Tibial nerve (tissue), 4 donors: Measurements from ENCODE around the gene SPOCK1. TPM values are rescaled to one million over a fixed set of nuclear protein-coding genes. Genes with fewer than 3 reads are reported as not detected.
"Not testable (repeated sequence)": the region's sequence is repeated elsewhere in the genome, so short reads cannot be mapped to it uniquely, and the experiment has no call there.

Source experiments
- DNase-seq, 2 donors: peaks; one replicate each; pipeline ENCODE4 v3.0.0-alpha.2; 2019; ENCODE audit warnings: low spot score in 2 of 2
- H3K27ac ChIP-seq, 4 donors: fragments of 200-600 bp; sonication (generic) in 3 of 4; one replicate each; pipeline ENCODE4 v1.5.1; 2017 to 2019; ENCODE audit warnings: mild to moderate bottlenecking in 1 of 4
- H3K27me3 ChIP-seq, 2 donors: fragments of 200-600 bp; sonication (generic) in 1 of 2; one replicate each; pipeline versions ENCODE4 v1.5.1 to v1.6.0; 2017 to 2019
- H3K36me3 ChIP-seq, 3 donors: fragments of 200-600 bp; sonication (generic); one replicate each; pipeline ENCODE4 v1.5.1; 2018 to 2019
- H3K4me1 ChIP-seq, 4 donors: fragments of 200-600 bp; sonication (generic) in 3 of 4; one replicate each; pipeline ENCODE4 v1.5.1; 2017 to 2019
- H3K4me3 ChIP-seq, 4 donors: fragments of 200-600 bp; sonication (generic) in 3 of 4; one replicate each; pipeline ENCODE4 v1.5.1; 2017 to 2019; ENCODE audit warnings: mild to moderate bottlenecking in 1 of 4, moderate library complexity in 1 of 4
- H3K9me3 ChIP-seq, 4 donors: fragments of 200-600 bp; sonication (generic) in 3 of 4; one replicate each; pipeline ENCODE4 v1.5.1; 2017 to 2019
- CTCF ChIP-seq, 5 experiments: fragments of 200-600 bp in 3 of 5; fragments of 450-650 bp in 2 of 5; sonication (generic) in 3 of 5; IDR thresholded peaks; one replicate each; pipeline ENCODE4 v1.5.1; 2016 to 2019; ENCODE audit warnings: antibody characterized with exemption in 5 of 5, mild to moderate bottlenecking in 3 of 5, moderate library complexity in 2 of 5
- EP300 ChIP-seq, 2 donors: sonication (generic); formaldehyde crosslinking; IDR thresholded peaks; one replicate each; pipeline ENCODE4 v1.6.1; 2017; ENCODE audit warnings: antibody characterized with exemption in 2 of 2, mild to moderate bottlenecking in 1 of 2
- POLR2A ChIP-seq, 2 donors: fragments of 450-650 bp; IDR thresholded peaks; one replicate each; pipeline ENCODE4 v1.6.1; 2017; ENCODE audit warnings: antibody characterized with exemption in 2 of 2, mild to moderate bottlenecking in 2 of 2, moderate library complexity in 2 of 2
- WGBS, 2 donors: methylation state at CpG; one replicate each; pipeline ENCODE4 v1.1.5; 2018; 5-methylcytosine and 5-hydroxymethylcytosine counted together
- total RNA-seq, 4 donors: library from RNA; depleted of rRNA; stranded (reverse); fragments of >200 nt; gene quantifications; one replicate each; pipeline ENCODE4 v1.1.0, GENCODE V29; 2016

SPOCK1 gene
- total RNA-seq, 4 donors from 2014 or later, result 39.8 to 119 (median 73.1) TPM

- WGBS, 2 donors, result 85 to 87% methylated on average over 4 of the region's 4 CpGs
- no peak overlapping the region for H3K27ac ChIP-seq
- no peak for DNase-seq
- no peaks in the 10 kb centered on the region for H3K36me3 ChIP-seq
- no peak overlapping the region for H3K4me3 ChIP-seq
- no peaks in the 10 kb centered on the region for H3K27me3 ChIP-seq
- no peak for TF ChIP-seq POLR2A (IDR thresholded peaks at IDR 0.05)
- TF ChIP-seq EP300 (IDR thresholded peaks at IDR 0.05), result no peak
- no peak for TF ChIP-seq CTCF (IDR thresholded peaks at IDR 0.05)
- H3K9me3 ChIP-seq, result peaks cover 0 to 4% (median 0%) of the 10 kb centered on the region in 4 donors
- no peaks in the 10 kb centered on the region for H3K4me1 ChIP-seq
Observed at GRCh38 chr5:137392261-137392660, 106.9 kb downstream of the SPOCK1 start.

GRCh38 chr5:137391044-137391443, 108.1 kb downstream of the SPOCK1 start:
- H3K4me1 ChIP-seq, H3K36me3 ChIP-seq, H3K27ac ChIP-seq, DNase-seq, H3K4me3 ChIP-seq, H3K27me3 ChIP-seq, H3K9me3 ChIP-seq: not testable (repeated sequence)
- WGBS, 2 donors, result 90 to 94% methylated on average over 7 of the region's 7 CpGs

- 86% methylated on average over 1 of the region's 1 CpG for WGBS, 2 donors
- Histone ChIP-seq H3K27me3 (no peaks in the 10 kb centered on the region), H3K36me3 (no peaks in the 10 kb centered on the region), H3K4me3 (no peak overlapping the region), H3K27ac (no peak overlapping the region), H3K9me3 (peaks cover 0 to 16% (median 0%) of the 10 kb centered on the region in 4 donors), H3K4me1 (no peaks in the 10 kb centered on the region)
- TF ChIP-seq CTCF (IDR thresholded peaks at IDR 0.05) (no peak), EP300 (IDR thresholded peaks at IDR 0.05) (peak in 1 of 2 donors; percentile 35), POLR2A (IDR thresholded peaks at IDR 0.05) (no peak)
- DNase-seq, result peak in 1 of 2 donors; percentile 17
Observed at GRCh38 chr5:137389042-137389441, 110.1 kb downstream of the SPOCK1 start.

- no peak overlapping the region for H3K4me3 ChIP-seq
- H3K4me1 ChIP-seq, result no peaks in the 10 kb centered on the region
- peaks cover 0 to 23% (median 0%) of the 10 kb centered on the region in 4 donors for H3K9me3 ChIP-seq
- H3K36me3 ChIP-seq, result no peaks in the 10 kb centered on the region
- H3K27ac ChIP-seq, result no peak overlapping the region
- DNase-seq, result no peak
- TF ChIP-seq EP300 (IDR thresholded peaks at IDR 0.05) (no peak), CTCF (IDR thresholded peaks at IDR 0.05) (no peak), POLR2A (IDR thresholded peaks at IDR 0.05) (no peak)
- 96 to 100% methylated on average over 1 of the region's 1 CpG for WGBS, 2 donors
- no peaks in the 10 kb centered on the region for H3K27me3 ChIP-seq
Observed at GRCh38 chr5:137385064-137385463, 114.1 kb downstream of the SPOCK1 start.

GRCh38 chr5:137383909-137384308, 115.2 kb downstream of the SPOCK1 start:
- WGBS, 2 donors, result 100% methylated on average over 1 of the region's 1 CpG; no CpG with 5 or more reads in 1 of the 2 donors

More at GRCh38 chr5:137383909-137384308, 115.2 kb downstream of the SPOCK1 start:
- H3K4me1 ChIP-seq, result no peaks in the 10 kb centered on the region
- no peaks in the 10 kb centered on the region for H3K36me3 ChIP-seq
- TF ChIP-seq POLR2A (IDR thresholded peaks at IDR 0.05) (no peak), CTCF (IDR thresholded peaks at IDR 0.05) (no peak), EP300 (IDR thresholded peaks at IDR 0.05) (no peak)
- H3K27ac ChIP-seq, result no peak overlapping the region
- no peaks in the 10 kb centered on the region for H3K27me3 ChIP-seq
- H3K4me3 ChIP-seq, result no peak overlapping the region
- H3K9me3 ChIP-seq, result peaks cover 0 to 23% (median 0%) of the 10 kb centered on the region in 4 donors
- DNase-seq, result no peak
